WTC11 (cell line): Measurements from ENCODE around the gene PITPNC1.

Experiments
- CTCF ChIP-seq: fragments of 200-600 bp; IDR thresholded peaks from 2 replicates; pipeline ENCODE4 v1.8.0; 2022; ENCODE audit warnings: antibody characterized with exemption
- ETV6 ChIP-seq: sonication (generic); formaldehyde crosslinking; IDR thresholded peaks from 2 replicates; pipeline ENCODE4 v1.8.1; 2022; ENCODE audit warnings: mild to moderate bottlenecking, missing genetic modification reagents
- FOXP1 ChIP-seq: sonication (generic); formaldehyde crosslinking; IDR thresholded peaks from 2 replicates; pipeline ENCODE4 v1.8.0; 2022; ENCODE audit warnings: missing genetic modification reagents, mild to moderate bottlenecking, moderate library complexity, borderline replicate concordance
- MAX ChIP-seq: sonication (generic); formaldehyde crosslinking; IDR thresholded peaks from 2 replicates; pipeline ENCODE4 v1.8.0; 2022; ENCODE audit warnings: mild to moderate bottlenecking, missing genetic modification reagents
- MXD4 ChIP-seq: fragments of 250-450 bp; sonication (Bioruptor Pico); IDR thresholded peaks from 2 replicates; pipeline ENCODE4 v1.8.0; 2021; ENCODE audit warnings: mild to moderate bottlenecking, moderate library complexity, borderline replicate concordance
- TF ChIP-seq, protein P1 (sequence below): sonication (generic); formaldehyde crosslinking; IDR thresholded peaks from 2 replicates; pipeline ENCODE4 v1.8.1; 2023; ENCODE audit warnings: mild to moderate bottlenecking, missing genetic modification reagents

GRCh38 chr17:67639979-67640378, 262.9 kb downstream of the PITPNC1 start:
- TF ChIP-seq CTCF (no peak), ETV6 (CRISPR knock-in tag) (no peak), MAX (CRISPR knock-in tag) (no peak), MXD4 (CRISPR knock-in tag) (no peak), FOXP1 (CRISPR knock-in tag) (no peak)
- TF ChIP-seq, protein P1, sequence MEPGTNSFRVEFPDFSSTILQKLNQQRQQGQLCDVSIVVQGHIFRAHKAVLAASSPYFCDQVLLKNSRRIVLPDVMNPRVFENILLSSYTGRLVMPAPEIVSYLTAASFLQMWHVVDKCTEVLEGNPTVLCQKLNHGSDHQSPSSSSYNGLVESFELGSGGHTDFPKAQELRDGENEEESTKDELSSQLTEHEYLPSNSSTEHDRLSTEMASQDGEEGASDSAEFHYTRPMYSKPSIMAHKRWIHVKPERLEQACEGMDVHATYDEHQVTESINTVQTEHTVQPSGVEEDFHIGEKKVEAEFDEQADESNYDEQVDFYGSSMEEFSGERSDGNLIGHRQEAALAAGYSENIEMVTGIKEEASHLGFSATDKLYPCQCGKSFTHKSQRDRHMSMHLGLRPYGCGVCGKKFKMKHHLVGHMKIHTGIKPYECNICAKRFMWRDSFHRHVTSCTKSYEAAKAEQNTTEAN = no peak
